Retina (tissue), 1 donor: Measurements from ENCODE around the gene CCP110.

Source experiments
- DNase-seq: peaks from one replicate; pipeline ENCODE4 v3.0.0-alpha.2; 2016

CCP110 gene

DNA sequence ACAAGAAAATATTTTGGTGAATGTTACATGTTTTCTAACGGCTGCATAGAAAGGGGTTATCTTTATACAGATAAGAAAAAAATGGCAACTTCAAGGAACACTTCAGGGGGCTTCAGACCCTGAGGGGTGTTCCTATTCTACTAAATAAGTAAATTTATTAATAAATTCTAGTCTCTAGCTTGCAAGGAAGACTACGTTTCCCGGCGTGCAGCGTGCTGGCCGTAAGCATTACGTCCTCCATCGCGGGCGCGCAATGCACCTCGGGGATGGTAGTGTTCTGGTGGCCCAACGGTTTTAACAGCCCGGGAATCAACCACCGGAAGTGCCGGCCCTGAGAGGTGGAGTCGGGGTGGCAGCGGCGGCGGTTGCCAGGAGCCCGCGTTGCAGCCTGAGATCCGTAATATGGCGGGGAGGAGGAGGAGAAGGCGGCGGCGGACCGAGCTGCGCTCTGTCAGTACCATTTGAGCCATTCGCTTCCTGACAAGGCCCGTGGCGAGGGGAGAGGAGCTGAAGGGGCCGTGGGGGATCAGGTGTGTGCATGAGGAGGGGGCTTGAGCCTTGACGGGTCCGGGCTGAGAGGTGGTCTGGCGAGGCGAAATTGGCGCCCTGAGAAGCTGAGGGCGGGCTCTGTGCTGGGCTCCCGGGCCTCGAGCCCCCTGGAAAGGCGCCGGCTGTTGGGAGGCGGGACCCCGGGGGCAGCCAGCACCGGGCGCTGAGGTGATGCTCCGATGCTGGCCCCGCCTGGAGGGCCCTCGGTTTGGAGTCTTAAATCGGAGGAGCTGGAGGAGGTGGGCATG lies at the start of gene CCP110:
Gene CCP110 (plus strand): TSS at position 384 of the 797 bp plus-strand sequence. CDS start 3,940 bp downstream, outside the sequence.
- peak; percentile 93 for DNase-seq

GRCh38 chr16:19474617-19475016 lies 49.1 kb upstream of the CCP110 start:
- DNase-seq: no peak

- no peak for DNase-seq
These were observed 45.2 kb upstream of the CCP110 start for GRCh38 chr16:19478505-19478904.

DNA sequence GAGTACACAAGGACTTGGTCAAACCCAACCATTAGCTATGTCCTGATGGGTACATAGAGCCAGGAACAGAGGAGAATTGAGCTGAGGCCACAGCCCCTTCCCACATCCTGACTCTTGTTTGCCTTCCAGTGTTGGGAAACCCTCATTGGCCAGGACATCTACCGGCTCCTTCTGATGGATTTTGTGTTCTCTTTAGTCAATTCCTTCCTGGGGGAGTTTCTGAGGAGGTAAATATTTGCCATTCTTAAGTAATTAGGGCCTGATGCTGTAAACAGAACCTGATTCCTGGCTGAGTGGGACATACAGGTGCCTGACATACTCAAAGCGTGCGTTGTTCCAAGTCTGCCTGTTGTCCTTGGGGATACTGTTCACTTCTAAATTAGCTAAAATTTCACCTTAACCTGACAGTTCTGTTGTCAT lies 44.4 kb upstream of the CCP110 start:
- no peak for DNase-seq

DNA sequence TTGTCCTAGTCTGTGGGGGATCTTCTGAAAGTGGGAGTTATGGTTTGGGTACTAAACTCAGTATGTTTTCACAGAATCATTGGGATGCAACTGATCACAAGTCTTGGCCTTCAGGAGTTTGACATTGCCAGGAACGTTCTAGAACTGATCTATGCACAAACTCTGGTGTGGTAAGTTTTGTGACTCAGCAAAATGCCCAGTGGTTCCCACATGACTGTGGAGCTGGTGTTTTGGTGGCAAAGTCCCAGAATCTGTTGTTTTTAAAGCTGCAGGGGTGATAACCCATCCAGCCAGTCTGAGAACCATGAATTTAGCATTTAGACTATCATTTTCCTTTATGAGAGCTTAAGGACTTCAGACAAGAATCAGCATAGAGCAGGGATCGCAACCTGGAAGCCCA lies 42.4 kb upstream of the CCP110 start:
- no peak for DNase-seq

GRCh38 chr16:19481769-19482168 lies 42.0 kb upstream of the CCP110 start:
- DNase-seq: no peak

- no peak for DNase-seq
These were observed 41.5 kb upstream of the CCP110 start for GRCh38 chr16:19482291-19482690.

DNA sequence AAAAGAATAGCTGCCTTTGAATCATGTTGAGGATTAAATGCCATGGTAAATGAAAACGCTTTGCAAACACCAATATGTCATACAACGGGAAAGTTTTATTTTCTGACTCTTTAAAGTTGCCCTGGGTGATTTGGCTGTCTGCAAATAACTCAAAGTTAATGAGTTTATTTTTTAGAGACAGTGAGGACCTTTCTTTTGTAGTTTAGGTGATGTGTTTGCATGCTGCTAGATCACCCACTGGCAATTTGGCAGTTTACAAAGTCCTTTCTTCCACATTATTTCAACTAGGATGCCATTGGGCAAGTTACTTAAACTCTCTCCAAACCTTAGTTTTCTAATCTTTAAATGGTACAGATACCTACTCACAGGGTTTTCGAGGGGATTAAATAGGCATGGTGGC lies 39.6 kb upstream of the CCP110 start:
- DNase-seq: no peak

DNA sequence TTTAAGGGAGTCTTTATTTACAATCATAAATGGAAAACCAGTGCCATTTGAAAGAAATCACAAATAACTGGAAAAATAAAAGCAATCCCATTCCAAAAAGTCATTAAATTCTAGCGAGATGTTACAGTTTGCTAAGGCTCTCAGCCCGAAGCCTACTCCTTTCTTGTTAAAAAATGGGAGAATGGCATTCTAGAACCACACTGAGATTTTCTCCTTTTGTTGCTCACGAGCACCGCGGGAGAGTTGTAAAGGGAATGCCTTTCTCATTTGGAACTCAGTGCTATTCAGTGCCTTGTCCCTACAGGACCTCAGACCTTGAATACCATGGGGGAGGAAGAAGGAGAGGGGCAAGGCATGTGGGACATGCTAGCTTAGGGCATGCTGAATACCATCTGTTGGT lies 38.1 kb upstream of the CCP110 start:
- no peak for DNase-seq

DNA sequence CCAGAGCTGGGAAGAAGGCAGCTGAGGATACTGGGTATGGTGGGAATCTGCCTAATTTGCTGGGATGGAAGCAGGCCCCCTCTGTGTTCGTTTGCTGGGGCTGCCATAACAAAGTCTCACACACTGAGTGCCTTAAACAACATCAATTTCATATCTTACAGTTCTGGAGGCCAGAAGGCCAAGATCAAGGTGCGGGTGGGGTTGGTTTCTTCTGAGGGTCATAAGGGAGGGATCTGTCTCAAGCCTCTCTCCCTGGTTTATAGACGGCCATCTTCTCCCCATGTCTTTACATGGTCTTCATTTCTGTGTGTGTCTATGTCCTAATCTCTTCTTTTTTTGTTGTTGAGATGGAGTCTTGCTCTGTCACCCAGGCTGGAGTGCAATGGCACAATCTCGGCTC lies 37.7 kb upstream of the CCP110 start:
- no peak for DNase-seq

- no peak for DNase-seq
These were observed 36.9 kb upstream of the CCP110 start for GRCh38 chr16:19486750-19487325.

DNA sequence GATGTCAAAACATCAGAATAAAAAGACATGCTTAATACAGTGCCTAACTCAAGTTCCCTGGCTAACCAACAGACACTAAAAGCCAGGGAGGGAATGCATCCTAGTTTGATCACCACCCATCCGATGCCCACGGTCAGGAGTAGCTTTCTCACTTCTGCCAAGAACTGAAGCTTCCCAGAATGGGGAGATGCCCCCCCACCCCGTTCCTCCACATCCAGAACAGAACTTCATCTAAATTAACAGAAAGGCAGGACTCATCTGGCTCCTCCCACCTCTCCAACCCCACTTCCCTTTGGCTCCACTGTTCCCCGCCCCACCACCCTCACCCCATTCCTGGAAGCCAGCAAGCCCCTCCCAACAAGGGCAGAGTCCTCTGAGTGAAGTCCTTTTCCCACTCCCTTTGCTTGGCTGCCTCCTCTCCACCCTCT lies 35.5 kb upstream of the CCP110 start:
- DNase-seq: no peak

GRCh38 chr16:19490619-19491018 lies 33.1 kb upstream of the CCP110 start:
- DNase-seq: no peak

DNA sequence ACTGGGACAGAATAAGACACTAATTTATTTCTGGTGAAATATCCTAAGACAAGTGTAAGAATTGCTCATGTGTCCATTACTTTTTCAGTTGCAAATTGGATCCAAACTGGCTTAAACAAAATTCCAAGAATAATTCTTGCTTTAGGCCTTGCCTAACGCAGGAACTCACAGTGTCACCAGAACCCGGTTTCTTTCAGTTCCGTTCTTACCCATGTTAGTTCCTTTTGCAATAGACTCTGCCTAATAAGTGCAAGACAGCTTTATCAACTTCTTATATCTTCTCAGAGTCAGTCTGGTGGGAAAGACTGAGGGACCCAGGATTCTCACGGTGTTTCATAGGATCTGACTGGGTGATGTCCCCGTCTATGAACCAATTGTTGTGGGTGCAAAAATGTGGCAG lies 26.6 kb upstream of the CCP110 start:
- DNase-seq: no peak

DNA sequence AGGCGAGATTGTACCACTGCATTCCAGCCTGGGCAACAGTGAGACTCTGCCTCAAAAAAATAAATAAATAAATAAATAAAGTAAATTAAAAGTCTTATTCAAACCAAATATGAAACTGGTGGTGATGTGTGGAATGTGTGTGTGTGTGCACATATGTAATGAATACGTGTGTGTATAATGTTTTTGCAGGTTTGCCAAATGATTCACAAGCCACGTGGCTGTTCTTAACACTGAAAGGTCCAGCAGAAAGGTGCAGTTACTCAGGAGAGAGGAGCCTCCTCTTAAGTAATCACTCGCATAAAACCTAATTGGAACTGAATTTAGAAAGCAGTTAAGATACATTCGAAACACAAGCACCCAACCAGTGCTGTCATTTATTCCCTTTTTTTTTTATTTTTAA lies 24.7 kb upstream of the CCP110 start:
- DNase-seq: no peak

DNA sequence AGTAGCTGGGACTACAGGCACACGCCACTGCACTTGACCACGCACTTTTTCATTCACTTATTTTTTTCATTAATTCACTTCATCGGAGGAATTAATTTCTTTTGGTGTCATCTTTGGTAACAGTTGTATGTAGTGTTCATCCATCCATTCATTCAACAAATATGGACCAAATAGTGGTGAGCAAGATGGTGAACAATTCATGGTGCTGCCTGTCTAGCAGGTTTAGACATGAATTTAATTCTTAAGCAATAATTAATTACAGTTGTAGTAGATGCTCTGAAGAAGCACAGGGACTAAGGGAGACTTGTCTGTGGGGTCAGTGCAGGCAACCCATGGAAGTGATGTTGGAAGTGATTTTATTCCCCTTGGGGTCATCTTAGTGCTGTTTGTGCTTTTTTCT lies 24.3 kb upstream of the CCP110 start:
- no peak for DNase-seq

DNA sequence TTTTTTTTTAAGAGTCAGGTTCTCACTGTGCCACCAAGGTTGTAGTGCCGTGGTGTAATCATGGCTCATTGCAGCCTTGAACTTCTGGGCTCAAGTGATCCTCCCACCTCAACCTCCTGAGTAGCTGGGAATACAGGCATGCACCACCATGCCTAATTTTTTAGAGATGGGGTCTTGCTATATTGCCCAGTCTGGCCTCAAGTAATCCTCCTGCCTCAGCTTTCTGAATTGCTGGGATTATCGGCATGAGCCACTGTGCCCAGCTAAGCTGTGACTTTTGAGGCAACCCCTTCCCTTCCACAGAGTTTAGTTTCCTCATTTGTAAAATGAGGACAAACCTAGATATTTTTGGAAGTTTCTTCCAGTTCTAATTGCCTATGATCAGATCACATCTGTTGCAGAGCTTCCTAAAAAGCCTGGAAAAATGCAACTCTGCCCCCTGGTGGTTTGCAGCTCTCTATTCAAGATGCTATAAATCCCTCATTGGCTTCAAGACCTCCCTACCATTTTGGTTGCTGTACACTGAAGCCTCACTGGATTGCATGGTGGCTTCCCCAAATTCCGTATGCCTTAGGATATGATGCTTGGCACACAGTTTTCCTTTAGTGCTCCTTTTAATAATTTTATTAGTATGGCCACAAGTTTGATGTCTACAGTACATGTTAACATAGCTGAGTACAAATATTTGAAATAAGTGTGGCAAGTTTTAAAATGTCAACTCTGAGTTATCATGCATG lies 21.2 kb upstream of the CCP110 start:
- peak; percentile 35 for DNase-seq

GRCh38 chr16:19503461-19504075 lies 20.2 kb upstream of the CCP110 start:
- no peak for DNase-seq

DNA sequence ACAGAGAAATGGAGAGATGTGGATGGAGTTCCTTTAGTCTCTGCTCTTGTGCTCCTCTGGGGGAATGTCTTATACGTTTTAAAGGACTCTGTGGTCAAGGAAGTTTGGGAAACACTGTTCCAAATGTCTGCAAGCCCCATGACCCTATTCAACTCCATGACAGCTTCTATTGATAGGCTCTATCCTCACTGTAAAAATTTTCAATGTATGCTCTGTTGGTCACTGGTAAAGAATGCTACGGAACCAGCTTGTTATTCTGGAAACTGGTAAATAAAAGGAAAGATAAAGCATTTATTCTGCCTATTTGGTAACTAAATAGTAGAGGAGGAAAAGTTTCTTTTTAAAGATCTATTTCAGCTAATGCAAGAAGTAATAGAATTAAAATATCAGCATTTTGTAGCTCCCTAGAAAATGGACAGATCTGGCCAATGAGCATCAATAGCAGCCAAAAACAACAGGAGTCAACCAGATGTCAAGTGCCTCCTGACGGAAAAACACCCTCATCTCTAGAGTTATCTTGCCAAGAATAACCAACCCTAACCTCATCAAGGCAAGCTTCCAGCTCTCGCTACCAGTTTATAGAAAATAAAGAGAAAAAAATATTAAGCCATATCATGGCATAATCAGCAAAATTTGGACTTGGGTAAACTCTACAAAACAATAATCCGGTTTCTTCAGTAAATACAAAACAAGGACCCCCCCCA lies 18.0 kb upstream of the CCP110 start:
- no peak for DNase-seq

- DNase-seq: no peak
These were observed 16.8 kb upstream of the CCP110 start for GRCh38 chr16:19506965-19507364.

DNA sequence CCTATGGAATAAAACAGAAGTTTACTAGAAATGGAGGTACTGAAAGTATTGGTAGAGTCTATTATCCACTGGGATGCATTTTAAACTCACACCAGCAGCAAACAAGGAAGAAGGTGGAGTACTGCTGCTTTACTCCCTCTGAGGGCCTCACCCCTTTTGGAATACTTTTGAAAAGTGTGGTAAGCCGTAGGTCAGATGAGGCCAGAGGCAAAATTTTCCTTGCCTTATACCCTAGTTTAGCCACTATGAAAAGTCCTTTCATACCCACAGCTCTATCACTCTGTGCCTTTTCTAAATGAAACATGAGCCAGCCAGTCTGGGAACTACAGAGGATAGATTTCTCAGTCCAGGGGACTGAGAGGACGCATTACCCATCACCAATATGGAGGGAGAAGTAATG lies 15.9 kb upstream of the CCP110 start:
- DNase-seq: no peak

DNA sequence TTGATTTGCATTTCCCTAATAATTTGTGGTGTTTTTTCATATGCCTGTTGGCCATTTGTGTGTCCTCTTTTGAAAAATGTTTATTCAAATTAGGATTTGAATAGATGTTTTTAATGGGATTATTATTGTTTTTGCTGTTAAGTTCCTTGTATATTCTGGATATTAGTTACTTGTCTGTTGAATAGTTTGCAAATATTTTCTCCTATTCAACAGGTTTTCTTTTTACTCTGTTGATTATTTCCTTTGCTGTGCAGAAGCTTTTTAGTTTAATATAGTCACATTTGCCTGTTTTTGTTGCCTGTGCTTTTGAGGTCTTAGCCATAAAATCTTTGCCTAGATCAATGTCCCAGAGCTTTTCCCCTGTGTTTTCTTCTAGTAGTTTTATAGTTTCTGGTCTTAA lies 11.4 kb upstream of the CCP110 start:
- no peak for DNase-seq
